Stimulated activated CD4-positive, alpha-beta T cell treated with anti-CD3 and anti-CD28 coated beads, Interleukin-15, amount 100 ng/mL, for 24 hours (primary cell): Measurements from ENCODE around the gene BSND.
A peak's percentile ranks its signal among the peaks of the same experiment; 100 is the strongest.

ENCODE experiments used
- DNase-seq: peaks from one replicate; pipeline ENCODE4 v3.0.0-alpha.2; 2020

BSND gene

GRCh38 chr1:54994355-54994990, 4.3 kb upstream of the BSND start:
- DNase-seq, result no peak

GRCh38 chr1:54995013-54995760, 3.5 kb upstream of the BSND start:
- DNase-seq, result no peak

- DNase-seq, result peak; percentile 31
Measured at GRCh38 chr1:54995835-54996234, 2.9 kb upstream of the BSND start.

DNA sequence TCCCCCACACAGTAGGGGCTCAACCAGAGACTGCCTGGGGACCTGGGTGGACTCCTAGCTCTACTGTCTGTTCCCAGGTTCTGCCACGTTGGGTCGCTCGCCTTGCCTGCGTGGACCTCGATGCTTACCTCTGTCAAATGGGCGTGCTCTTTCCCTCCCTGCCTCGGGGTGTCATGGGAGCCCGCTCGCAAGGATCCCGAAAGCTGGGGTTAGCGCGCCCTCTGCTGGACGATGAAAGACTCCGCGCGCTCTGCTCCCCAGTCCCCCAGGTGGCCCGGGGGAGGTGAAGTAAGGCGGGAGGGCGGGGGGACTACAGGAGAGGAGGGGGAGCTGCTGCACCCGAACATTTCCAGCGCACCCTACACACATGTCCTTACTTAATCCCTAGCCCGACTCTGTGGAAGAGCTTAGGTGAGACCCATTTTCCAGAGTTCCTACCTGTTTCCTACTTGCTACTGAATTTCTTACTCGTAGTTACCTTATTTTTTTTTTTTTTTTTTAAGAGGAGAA, 2.3 kb upstream of the BSND start:
- DNase-seq, result peak; percentile 89

DNA sequence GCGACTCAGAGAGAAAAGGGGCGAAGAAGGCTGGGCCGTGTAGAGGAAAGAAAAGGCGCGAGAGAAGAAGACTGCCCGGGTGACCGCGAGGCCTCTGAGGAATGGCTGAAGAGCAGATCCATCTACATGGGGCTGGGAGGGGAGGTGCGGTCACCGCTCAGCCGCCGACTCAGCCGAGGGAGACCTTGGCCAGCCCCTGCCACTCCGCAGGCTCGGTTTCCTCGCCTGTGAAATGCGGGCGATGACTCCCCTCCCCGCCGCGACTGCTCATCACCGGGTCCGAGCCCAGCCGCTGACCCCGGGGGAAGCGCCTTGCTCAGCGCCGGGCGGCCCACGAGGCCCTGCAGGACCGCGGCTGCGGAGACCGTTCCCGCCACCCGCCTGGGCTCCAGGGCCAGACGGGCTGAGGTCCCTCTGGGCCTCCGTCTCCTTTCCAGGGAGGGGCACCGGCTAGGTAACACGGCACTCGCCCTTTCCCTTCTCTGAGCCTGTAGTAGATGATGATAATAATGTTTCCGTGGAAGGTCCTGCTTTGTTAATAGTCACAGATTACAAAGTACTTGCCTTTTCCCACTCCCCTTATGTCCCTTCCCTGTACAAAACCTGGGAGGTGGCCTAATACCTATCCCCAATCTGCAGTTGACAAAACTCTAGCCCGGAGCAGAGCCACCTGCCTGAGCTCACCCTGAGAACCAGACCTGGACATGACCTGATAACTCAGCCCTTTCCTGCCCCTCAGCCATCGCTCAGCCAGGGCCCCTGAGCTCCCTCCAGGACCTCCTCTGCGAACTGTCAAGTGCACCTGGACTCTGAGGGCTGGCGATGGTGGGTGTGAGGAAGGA, 1.6 kb upstream of the BSND start:
- DNase-seq, result peak; percentile 9

GRCh38 chr1:54997711-54997986, 1.1 kb upstream of the BSND start:
- no peak for DNase-seq

DNA sequence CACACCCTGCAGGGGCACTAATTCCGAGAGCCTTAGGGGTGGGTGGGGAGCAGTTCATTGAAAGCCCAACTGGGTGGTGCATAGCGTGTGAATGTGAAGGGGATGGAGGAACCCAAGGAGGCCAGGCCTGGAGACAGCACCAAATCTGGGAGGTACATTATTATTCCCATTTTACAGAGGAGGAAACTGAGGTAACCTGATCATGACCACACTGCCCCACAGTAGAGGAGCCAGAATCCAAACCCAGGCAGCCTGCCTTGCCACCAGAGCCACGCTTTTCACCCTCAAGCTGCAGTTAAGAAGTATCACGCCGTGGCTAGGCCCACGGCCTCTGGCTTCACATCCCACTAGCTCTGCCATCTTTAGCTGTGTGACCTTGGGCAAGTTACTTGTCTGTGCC, 633 bp upstream of the BSND start:
- no peak for DNase-seq

DNA sequence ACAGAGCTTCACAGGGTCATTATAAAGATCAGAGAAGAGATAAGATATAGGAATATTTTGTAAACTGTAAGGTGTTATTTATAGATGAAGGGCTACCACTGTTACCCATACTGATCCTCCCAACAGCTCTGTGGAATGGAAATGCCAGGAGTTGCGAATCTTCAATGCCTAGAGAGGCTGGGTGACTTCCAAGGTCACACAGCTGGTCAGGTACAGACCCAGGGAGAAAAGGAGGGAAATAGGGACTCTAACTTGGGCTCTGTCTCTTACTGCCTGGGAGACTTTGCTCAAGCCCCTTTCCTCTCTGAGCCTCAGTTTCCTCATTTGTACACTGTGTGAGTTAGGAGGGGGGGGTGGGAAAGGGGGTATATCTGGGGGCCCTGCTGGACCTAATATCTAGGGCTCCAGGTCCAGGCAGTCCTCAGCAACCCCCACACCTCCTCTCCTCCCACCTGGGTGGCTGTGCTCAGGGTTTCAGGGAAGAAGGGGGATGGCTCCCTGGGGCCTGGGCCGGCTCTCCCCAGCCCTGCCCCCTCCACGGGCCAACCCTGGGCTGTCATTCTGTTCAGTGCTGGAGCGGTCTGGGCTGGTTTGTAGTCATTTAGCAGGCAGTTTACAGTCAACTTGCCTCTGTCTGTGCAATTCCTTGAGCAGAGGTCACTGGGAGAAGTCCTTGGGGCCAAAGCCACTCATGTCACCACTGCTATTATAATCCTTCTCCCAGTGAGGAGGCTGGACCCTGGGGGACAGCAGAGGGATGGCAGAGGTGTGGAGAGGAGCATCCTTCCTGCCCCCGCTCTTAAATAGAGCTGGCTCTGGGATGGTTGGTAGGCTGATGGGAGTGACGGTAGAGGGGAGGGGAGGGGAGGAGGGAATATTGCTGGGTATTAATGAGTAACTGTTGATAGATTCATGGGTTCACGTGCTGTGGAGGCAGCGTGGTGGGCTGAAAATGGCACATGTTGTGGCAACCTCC, 1.7 kb downstream of the BSND start:
- DNase-seq, result no peak

- DNase-seq, result no peak
Measured at GRCh38 chr1:55001311-55001710, 2.6 kb downstream of the BSND start.

- DNase-seq, result no peak
Measured at GRCh38 chr1:55002686-55003085, 4.0 kb downstream of the BSND start.

GRCh38 chr1:55005351-55006140, 6.8 kb downstream of the BSND start:
- peak; percentile 25 for DNase-seq

DNA sequence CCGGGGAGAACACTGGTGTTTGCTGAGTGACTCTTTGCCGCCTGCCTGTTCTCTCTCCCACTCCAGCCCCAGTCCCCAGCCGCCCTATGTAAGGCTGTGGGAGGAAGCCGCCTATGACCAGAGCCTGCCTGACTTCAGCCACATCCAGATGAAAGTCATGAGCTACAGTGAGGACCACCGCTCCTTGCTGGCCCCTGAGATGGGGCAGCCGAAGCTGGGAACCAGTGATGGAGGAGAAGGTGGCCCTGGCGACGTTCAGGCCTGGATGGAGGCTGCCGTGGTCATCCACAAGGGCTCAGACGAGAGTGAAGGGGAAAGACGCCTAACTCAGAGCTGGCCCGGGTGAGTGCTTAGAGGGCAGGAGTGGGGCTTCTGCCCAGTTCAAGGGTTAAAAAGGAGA, 8.2 kb downstream of the BSND start:
- no peak for DNase-seq

DNA sequence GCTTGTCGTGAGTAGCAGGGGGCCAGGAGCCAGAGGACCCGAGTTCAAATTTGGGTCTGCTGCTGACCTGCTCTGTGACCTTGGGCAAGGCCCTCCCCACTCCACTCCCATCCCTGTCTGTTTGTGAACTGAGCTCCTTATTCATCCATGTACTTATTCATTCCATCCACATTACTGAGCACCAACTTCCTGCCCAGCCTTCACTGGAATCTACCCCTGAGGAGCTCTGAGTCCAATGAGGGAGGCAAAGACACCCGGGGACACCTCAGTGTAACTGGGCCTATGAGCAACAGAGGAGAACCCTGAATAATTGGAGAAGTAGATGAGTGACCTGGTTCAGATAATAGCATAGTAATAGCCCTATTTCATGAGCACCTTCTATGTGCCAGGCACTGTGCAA, 8.9 kb downstream of the BSND start:
- DNase-seq, result no peak

- no peak for DNase-seq
Measured at GRCh38 chr1:55010194-55010886, 11.6 kb downstream of the BSND start.

DNA sequence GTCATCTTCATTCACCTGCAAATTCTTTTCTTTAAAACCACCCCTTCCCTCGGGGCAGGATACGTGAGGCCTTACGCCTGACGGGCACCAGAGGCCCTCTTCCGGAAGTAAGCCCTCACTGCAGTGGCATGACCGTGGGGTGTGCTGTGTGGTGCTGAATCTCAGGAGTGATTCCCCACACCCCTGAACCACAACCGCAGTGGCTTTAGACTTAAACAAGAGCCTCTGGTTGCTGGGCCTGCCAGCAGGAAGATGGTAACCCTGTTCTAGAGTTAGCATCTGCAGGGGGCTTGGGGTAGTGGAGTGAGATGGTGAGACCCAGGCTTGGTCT, 12.1 kb downstream of the BSND start:
- DNase-seq, result no peak

DNA sequence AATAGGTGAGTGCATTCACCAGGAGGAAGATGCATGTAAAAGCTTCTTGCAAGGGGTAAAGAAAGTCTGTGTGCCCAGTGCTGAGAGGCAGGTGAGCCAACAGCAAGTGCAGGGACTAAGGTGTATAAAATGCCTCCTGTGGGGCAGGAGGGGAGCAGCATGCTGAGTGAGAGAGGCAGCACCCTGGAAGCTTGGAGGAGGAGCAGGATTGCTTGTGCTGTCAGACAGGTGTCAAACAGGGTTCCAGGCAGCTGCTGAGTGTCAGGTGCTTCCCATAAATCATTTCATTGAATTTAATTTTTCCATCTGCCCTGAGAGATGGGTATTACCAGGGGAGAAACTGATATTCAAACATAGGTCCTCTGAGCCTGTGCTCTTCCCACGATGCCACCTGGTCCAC, 13.9 kb downstream of the BSND start:
- DNase-seq, result no peak

DNA sequence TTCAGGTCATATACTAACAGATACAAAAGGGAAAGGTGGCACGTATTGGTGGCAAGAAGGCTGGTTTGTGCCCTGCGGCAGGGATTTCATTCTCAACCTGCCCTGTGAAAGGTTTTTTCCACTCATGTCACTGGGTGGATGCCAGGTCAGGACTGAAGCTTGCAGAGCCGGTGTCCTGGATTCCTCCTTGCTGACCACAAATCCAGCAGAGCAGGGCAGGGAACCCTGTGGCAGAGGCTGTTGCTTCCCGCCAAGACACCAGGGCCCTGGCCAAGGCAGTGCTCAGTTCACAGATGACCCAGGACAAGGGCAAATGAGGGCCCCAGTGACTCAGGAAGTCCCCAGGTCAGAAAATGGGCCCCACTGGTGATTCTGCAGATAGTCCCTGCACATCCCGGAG, 16.4 kb downstream of the BSND start:
- no peak for DNase-seq

GRCh38 chr1:55015731-55016620, 17.2 kb downstream of the BSND start:
- DNase-seq, result no peak

DNA sequence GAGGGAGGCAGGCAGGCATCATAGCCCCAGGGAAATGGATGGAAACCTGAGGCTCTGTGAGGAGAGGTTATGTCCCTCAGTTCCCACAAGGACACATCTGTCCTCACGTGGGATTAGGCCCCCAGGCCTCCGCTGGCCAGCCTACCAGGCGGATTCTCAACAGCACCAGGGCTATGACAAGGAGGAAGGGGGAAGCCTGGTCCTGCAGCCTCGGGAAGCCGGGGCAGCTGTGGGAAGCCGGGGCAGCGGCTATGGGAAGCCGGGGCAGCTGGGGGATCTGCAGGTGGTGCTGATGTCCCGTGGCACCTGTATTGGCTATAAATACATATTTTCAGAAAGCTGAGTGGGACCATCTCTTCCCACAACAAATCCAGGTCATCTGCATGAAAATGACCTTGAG, 19.7 kb downstream of the BSND start:
- no peak for DNase-seq

DNA sequence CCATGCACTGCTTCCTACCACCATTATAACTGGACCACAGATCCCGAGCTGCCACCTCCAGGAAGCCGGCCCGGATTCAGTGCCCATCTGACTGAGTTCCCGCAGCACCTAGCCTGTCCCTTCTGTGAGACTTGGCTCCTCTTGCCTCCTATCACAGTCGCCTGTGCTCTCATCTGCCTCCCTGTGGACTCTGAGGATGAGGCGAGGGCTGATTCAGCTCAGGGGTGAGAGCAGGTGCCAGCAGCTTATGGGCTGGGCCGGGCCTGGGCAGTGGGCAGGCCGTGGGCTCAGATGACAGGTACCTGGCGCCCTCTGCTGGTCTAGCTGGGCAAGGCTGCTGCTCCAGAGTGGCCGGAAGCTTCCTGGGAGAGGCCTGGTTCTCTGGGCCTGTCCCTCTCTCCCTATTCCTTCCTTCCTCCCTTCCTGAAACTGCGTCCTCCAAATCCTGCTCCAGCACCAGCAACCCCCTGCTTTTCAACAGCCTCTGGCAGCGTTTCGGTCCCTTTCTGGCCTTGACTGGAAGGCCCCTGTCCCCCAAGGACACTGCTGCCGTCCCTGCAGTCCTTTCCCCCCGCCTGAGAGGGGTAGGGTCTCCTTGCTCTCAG, 23.3 kb downstream of the BSND start:
- peak; percentile 81 for DNase-seq
